Activated T-cell treated with anti-CD3 and anti-CD28 coated beads, Interleukin-2, amount 50 U/mL, for 24 hours (primary cell): Measurements from ENCODE around the gene POMGNT1.
A peak's percentile ranks its signal among the peaks of the same experiment; 100 is the strongest.

ENCODE experiments used
- DNase-seq: peaks from one replicate; pipeline ENCODE4 v3.0.0-alpha.2; 2020
- H3K27ac Mint-ChIP-seq: 2 replicates; pipeline ENCODE4 v1.8.0; 2020; ENCODE audit warnings: mild to moderate bottlenecking, mixed read lengths
- H3K27me3 Mint-ChIP-seq: 2 replicates; pipeline ENCODE4 v1.8.0; 2020; ENCODE audit warnings: mixed read lengths
- H3K36me3 Mint-ChIP-seq: 2 replicates; pipeline ENCODE4 v1.8.0; 2020; ENCODE audit warnings: low read depth, mixed read lengths
- H3K4me1 Mint-ChIP-seq: 2 replicates; pipeline ENCODE4 v1.8.0; 2020; ENCODE audit warnings: low read depth, mixed read lengths
- H3K4me3 Mint-ChIP-seq: 2 replicates; pipeline ENCODE4 v1.8.0; 2020; ENCODE audit warnings: mild to moderate bottlenecking, moderate library complexity, mixed read lengths
- H3K9me3 Mint-ChIP-seq: 2 replicates; pipeline ENCODE4 v1.8.0; 2020; ENCODE audit warnings: mixed read lengths

The POMGNT1 gene

GRCh38 chr1:46166521-46167462, 31.4 kb downstream of the POMGNT1 start:
- Mint-ChIP-seq H3K36me3 (no peaks in the 10 kb centered on the region), H3K4me3 (peak overlapping the region; percentile 74), H3K4me1 (peaks cover 16% of the 10 kb centered on the region), H3K9me3 (no peaks in the 10 kb centered on the region), H3K27me3 (peaks cover 5% of the 10 kb centered on the region), H3K27ac (peak overlapping the region; percentile 86)
- peak; percentile 72 for DNase-seq

- Mint-ChIP-seq H3K4me3 (no peak overlapping the region), H3K9me3 (no peaks in the 10 kb centered on the region), H3K27ac (no peak overlapping the region), H3K27me3 (no peaks in the 10 kb centered on the region), H3K36me3 (no peaks in the 10 kb centered on the region), H3K4me1 (no peaks in the 10 kb centered on the region)
- DNase-seq, result no peak
Measured at GRCh38 chr1:46160212-46160611, 38.0 kb downstream of the POMGNT1 start.

DNA sequence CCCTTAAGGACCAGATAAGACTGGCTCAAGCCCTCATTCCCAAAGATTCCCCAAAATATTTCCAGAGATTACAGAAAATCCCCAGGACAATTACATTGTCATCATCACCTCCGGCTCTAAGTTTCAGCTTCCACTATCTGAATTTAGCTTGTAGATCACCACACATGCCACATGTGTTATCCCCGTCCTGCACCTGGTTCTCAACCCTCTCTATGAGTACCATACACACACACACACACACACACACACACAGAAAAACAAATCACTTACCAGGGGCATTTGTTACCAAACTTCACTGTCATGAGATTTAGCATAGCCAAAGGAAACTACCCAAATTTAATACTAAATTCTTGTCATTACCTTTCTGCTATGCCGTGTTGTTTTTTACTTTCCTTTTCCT, 38.7 kb downstream of the POMGNT1 start:
- H3K9me3 Mint-ChIP-seq, result no peaks in the 10 kb centered on the region

GRCh38 chr1:46158312-46159281, 39.6 kb downstream of the POMGNT1 start:
- Mint-ChIP-seq H3K27me3 (no peaks in the 10 kb centered on the region), H3K36me3 (no peaks in the 10 kb centered on the region), H3K4me3 (no peak overlapping the region), H3K27ac (no peak overlapping the region), H3K4me1 (no peaks in the 10 kb centered on the region), H3K9me3 (no peaks in the 10 kb centered on the region)
- DNase-seq, result no peak

More for the DNA sequence above, 38.7 kb downstream of the POMGNT1 start:
- H3K4me1 Mint-ChIP-seq, result no peaks in the 10 kb centered on the region
- no peaks in the 10 kb centered on the region for H3K27me3 Mint-ChIP-seq
- DNase-seq, result no peak
- H3K27ac Mint-ChIP-seq, result no peak overlapping the region
- H3K4me3 Mint-ChIP-seq, result no peak overlapping the region
- H3K36me3 Mint-ChIP-seq, result no peaks in the 10 kb centered on the region

- Mint-ChIP-seq H3K27ac (no peak overlapping the region), H3K27me3 (no peaks in the 10 kb centered on the region), H3K4me3 (no peak overlapping the region), H3K4me1 (no peaks in the 10 kb centered on the region), H3K36me3 (no peaks in the 10 kb centered on the region), H3K9me3 (no peaks in the 10 kb centered on the region)
- DNase-seq, result no peak
Measured at GRCh38 chr1:46157916-46158311, 40.3 kb downstream of the POMGNT1 start.

DNA sequence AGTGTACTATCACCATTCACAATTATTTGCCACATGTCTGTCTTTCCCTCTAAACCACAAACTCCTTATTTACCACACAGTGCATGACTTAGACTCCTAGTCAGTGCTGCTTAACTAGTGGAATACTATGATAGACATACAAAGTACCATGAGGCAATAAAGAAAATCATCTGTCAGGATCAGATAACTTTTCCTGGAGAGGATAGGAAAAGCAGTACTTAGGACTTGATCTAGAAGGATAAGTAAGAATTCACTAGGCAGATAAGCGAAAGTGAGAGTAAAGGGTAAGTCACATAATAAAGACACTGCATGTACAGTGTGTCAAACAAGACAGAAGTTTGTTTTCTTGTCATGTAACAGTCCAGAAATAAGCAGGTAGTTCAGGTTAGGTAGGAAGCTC, 44.5 kb downstream of the POMGNT1 start:
- Mint-ChIP-seq H3K4me3 (no peak overlapping the region), H3K27ac (no peak overlapping the region), H3K9me3 (no peaks in the 10 kb centered on the region), H3K36me3 (no peaks in the 10 kb centered on the region), H3K4me1 (no peaks in the 10 kb centered on the region), H3K27me3 (no peaks in the 10 kb centered on the region)
- no peak for DNase-seq

DNA sequence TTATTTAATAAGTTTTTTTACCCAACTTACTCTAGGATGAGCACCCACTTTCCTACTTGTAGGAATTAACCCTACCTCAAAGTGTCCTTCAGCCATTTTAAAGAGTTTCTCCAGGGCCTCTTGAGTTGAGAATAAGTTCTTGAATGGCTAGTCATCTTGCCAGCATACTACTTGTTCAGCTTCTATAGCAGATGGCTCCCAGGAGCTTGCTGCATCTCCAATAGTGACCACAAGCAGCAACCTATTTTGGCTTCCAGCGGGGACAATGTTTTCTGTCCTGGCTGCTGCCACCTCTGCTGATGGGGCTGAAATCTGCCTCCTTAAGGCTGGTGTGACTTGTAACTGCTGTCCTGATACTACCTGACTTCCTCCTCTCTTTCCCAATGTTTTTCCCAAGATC, 45.0 kb downstream of the POMGNT1 start:
- Mint-ChIP-seq H3K4me3 (no peak overlapping the region), H3K4me1 (no peaks in the 10 kb centered on the region), H3K9me3 (no peaks in the 10 kb centered on the region), H3K27me3 (no peaks in the 10 kb centered on the region), H3K36me3 (no peaks in the 10 kb centered on the region), H3K27ac (no peak overlapping the region)
- DNase-seq, result no peak

- no peaks in the 10 kb centered on the region for H3K36me3 Mint-ChIP-seq
- H3K4me1 Mint-ChIP-seq, result no peaks in the 10 kb centered on the region
- H3K27me3 Mint-ChIP-seq, result no peaks in the 10 kb centered on the region
- no peak overlapping the region for H3K27ac Mint-ChIP-seq
- DNase-seq, result no peak
- H3K9me3 Mint-ChIP-seq, result no peaks in the 10 kb centered on the region
- H3K4me3 Mint-ChIP-seq, result no peak overlapping the region
Measured at GRCh38 chr1:46152016-46152415, 46.2 kb downstream of the POMGNT1 start.

- no peaks in the 10 kb centered on the region for H3K4me1 Mint-ChIP-seq
- H3K4me3 Mint-ChIP-seq, result no peak overlapping the region
- no peaks in the 10 kb centered on the region for H3K36me3 Mint-ChIP-seq
- DNase-seq, result no peak
- H3K9me3 Mint-ChIP-seq, result no peaks in the 10 kb centered on the region
- no peaks in the 10 kb centered on the region for H3K27me3 Mint-ChIP-seq
- H3K27ac Mint-ChIP-seq, result no peak overlapping the region
Measured at GRCh38 chr1:46150085-46150484, 48.1 kb downstream of the POMGNT1 start.

DNA sequence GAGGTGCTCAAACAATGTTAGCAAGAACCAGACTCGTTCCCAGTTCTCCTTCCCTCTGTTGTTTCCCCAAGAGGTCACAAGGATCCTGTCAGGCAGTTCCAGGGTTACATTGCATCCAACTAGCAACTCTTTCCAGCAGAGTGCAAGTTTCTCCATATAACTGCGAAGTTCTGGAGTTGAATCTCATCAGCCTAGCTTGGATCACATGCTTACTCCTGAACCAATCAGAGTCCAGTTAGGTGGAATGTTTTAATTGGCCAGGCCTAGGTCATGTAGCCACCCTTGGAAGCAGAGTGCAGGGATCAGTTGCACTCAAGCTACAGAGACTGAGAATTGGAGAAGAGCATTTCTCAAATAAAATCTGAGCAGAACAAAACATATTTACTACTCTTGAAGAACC, 49.9 kb downstream of the POMGNT1 start:
- no peak overlapping the region for H3K4me3 Mint-ChIP-seq
- no peaks in the 10 kb centered on the region for H3K36me3 Mint-ChIP-seq
- DNase-seq, result no peak
- H3K9me3 Mint-ChIP-seq, result no peaks in the 10 kb centered on the region
- no peaks in the 10 kb centered on the region for H3K27me3 Mint-ChIP-seq
- H3K27ac Mint-ChIP-seq, result no peak overlapping the region
- no peaks in the 10 kb centered on the region for H3K4me1 Mint-ChIP-seq
